GM13977 (cell line): ENCODE results near the gene GRAMD1A.
"Not testable (repeated sequence)": the region's sequence is repeated elsewhere in the genome, so short reads cannot be mapped to it uniquely, and the experiment has no call there.

Experiments
- DNase-seq: peaks from one replicate; pipeline ENCODE4 v3.0.0; 2012; ENCODE audit warnings: low spot score
- in situ Hi-C: fragments of 300-500 bp; cut with MboI; formaldehyde crosslinking; loops from one replicate; pipeline ENCODE4 v1.12.0; 2022; ENCODE audit warnings: low sequenced_read_pairs, low pct_unique_long_range_greater_than_20kb, mixed read lengths, inconsistent platforms; ENCODE audit not compliant: unreplicated experiment
- TF ChIP-seq, protein P1 (sequence below): IDR thresholded peaks from 2 replicates; pipeline ENCODE4 v1.5.1; 2012; ENCODE audit warnings: mild to moderate bottlenecking, control low read depth; ENCODE audit not compliant: insufficient read depth; ENCODE audit errors: extremely low read depth, missing control alignments

Gene GRAMD1A

DNA sequence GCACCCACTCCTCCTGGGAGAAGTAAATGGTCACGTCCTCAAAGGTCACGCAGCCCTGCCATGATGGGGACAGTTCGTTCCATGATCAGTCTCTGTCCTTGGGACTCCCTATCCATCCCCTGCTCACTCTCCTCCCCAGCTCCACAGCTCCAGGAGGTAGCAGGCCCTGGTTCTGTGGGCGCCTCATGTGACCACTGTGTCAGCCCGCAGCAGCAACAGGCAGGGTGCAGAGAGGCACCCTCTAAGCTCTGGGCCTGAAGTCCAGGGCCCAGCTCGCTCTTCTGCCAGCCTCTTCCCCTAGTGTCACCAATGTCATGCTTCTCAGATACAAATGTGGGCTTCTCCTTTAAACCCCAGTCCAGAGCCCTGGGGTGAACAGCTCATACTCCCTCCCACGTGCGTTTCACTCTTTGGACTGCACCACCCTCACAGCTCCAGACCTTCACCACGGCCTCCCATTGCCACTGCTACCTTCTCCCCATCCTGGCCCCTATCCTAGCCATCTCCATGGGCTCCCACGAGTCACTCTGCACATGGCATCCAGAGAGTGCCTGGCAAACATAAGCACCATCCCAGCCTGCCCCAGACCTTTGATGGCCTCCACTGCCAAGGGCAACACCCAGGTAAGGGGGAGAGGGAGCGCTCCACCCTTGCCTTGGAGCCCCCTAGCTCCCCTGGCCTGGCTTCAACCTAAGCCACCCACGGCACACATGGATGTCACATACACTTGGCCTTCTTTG, 39.0 kb upstream of the GRAMD1A start:
- DNase-seq, result no peak
- TF ChIP-seq, protein P1, sequence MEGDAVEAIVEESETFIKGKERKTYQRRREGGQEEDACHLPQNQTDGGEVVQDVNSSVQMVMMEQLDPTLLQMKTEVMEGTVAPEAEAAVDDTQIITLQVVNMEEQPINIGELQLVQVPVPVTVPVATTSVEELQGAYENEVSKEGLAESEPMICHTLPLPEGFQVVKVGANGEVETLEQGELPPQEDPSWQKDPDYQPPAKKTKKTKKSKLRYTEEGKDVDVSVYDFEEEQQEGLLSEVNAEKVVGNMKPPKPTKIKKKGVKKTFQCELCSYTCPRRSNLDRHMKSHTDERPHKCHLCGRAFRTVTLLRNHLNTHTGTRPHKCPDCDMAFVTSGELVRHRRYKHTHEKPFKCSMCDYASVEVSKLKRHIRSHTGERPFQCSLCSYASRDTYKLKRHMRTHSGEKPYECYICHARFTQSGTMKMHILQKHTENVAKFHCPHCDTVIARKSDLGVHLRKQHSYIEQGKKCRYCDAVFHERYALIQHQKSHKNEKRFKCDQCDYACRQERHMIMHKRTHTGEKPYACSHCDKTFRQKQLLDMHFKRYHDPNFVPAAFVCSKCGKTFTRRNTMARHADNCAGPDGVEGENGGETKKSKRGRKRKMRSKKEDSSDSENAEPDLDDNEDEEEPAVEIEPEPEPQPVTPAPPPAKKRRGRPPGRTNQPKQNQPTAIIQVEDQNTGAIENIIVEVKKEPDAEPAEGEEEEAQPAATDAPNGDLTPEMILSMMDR, result no peak

DNA sequence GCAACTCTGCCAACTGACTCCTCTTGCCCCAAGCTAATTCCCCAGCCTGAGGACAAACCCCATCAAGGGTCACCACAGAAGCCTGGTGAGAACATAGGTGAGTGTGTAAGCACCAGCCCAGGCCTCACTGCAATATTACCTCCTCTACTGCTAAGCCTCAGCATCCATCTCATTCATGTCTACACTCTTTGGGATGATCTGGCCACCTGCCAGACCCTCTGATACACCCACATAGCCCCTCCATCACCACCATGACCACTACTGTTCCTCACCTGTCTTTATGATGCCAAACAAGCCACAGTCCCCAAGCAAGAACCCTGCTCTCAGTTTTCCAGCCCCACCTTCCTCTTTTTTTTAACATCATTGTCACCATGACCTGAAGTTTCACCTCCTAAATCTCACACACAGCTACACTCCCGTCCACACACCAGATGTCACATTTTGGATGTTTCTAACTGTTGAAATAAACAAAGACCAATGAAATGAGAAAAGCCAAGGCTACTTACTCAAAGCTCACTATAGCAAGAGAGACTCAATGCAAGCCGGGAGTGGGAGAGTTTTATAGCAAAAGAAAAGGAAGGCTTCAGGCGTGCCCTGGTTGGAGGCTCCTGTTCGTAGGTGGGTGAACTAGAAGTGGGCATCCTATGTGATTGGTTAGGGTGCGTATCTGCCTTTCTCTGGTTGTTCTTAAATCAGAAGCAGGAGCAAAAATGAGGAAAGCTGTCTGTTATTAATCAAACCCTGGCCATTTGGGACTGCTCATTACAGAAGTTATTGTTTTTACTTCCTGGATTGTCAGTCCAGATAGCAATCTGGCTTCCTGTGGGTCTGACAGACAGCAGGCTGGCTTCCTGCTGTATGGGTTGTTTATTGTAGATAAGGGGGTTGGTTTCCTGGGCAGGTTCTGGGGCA, 38.1 kb upstream of the GRAMD1A start:
- in situ Hi-C loops, result loop anchor here (10.0 kb wide), 1 partner anchor 53 kb away; no protein-coding TSS in a partner anchor
- DNase-seq, result no peak
- TF ChIP-seq, protein P1, result no peak

More for the DNA sequence above, 39.0 kb upstream of the GRAMD1A start:
- in situ Hi-C loops, result loop anchor here (10.0 kb wide), 1 partner anchor 54 kb away; no protein-coding TSS in a partner anchor

DNA sequence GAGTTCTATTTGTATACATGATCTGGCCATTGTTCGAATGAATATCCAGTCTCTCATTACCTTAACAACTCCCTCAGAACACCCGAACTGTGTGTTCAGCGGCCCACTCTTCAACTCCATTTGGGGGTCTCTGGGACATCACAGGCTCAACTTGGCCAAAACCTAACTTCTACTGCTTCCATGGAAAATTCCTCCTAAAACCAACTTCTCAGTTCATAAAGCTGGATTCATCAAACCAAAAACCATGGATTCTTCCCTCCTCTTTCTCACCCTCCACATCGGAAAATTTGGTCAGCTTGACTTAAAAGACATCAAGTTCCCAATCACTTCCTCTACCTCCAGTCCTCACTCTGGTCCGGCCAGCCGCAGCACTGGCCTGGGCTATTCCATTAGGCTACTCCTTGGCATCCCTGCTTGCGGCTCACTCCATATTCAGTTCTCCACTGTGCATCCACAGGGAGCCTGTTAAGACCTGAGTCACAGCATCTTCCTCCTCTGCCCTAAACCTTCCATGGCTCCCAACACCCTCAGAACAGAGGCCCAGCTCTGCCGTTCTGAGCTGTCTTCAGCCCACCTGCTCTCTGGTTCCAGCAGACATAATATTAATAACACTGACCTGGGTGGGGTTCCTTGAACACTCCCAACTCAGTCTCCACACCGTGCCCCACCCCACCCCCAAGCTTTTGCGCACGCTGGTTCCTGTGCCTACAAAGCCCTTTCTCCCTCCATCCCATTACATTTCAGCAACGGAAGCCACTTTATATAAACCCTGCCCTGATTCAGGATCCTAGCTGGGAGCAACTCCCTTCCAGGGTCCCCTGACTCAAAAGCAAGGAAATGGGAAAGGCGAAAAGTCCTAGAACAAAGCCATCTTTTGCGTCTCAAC, 37.2 kb upstream of the GRAMD1A start:
- no peak for DNase-seq
- TF ChIP-seq, protein P1, result no peak
- in situ Hi-C loops, result loop anchor here (10.0 kb wide), 1 partner anchor 52 kb away; no protein-coding TSS in a partner anchor

DNA sequence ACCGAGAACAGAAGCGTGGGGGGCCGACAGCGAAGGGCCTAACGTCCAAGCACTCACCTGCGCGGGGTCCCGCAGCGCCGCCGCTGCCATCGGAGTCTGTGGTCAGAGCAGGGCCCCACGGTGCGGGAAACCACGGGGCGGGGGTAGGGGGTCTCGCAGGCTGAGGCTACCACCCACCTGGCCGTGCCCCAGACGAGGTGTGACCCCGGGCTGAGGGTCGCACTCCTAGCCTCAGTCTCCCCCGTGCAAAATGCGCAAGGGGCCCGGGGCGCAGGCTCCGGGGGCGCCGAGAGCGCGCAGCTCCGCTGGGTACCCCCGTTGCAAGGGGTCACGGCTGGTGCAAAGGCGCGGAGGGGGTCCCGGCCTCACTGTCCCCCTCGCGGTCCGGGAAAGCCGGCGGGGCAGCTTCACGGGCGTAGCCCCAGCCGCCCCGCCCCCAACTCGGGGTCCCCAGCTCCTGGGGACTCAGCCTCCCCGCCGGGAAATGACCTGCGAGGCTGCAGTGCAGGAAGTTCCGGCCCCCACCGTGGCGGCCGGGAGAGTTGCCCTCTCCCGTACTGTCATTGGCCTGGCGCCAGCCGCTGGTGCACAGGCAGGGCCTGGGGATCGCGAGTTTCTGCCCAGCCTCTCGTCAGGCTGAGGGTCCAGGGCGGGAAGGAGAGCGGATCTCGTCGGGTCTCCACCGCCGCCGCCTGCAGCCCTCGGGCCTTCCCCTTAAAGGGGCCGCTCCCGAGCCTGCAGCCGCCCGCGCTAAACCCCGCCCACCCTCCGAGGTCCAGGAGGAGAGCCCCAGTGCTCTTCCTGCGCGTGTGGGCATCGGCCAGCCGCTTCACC, 36.3 kb upstream of the GRAMD1A start, which contains the start of gene ZNF792:
ZNF792 (minus strand) TSS at position 657 of the 834 bp plus-strand sequence; CDS start at position 90, 567 bp downstream.
- TF ChIP-seq, protein P1, result no peak
- DNase-seq, result peak; percentile 84
- in situ Hi-C loops, result loop anchor here (10.0 kb wide), 1 partner anchor 51 kb away; no protein-coding TSS in a partner anchor

DNA sequence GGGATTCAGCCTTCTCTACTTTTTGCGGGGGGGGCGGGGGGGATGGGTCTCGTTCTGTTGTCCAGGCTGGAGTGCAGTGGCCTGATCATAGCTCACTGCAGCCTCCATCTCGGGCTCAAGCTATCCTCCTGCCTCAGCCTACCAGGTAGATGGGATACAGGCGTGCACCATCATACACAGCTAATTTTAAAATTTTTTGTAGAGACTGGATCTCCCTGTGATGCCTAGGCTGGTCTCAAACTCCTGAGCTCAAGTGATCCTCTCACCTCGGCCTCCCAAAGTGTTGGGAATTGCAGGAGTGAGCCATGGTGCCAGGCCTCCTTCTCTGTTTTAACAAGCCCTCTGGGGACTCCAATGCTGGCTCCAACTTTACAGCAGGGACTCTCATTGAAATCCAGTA, 35.5 kb upstream of the GRAMD1A start:
- in situ Hi-C loops, result loop anchor here (10.0 kb wide), 1 partner anchor 50 kb away; no protein-coding TSS in a partner anchor
- TF ChIP-seq, protein P1, result no peak
- no peak for DNase-seq

DNA sequence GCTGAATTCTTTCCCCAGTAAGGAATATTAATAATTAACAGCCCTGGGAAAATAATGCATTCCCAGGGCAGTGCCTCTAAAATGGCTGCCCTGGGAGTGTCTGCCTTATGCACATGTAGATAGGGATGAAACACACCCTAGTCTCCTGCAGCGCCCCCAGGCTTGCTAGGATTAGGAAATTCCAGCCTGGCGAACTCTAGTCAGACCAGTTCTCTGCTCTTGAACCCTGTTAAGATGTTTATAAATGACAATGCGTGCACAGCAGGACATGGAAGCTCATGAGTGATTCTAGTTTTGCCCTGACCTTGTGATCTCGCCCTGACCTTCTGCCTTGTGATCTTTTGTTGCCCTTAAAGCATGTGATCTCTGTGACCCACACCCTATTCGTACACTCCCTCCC, 34.6 kb upstream of the GRAMD1A start:
- in situ Hi-C loops, result loop anchor here (10.0 kb wide), 1 partner anchor 49 kb away; no protein-coding TSS in a partner anchor
- DNase-seq, result not testable (repeated sequence)
